Measurements from ENCODE around the gene RGS16. TPM values are rescaled to one million over a fixed set of nuclear protein-coding genes. Genes with fewer than 3 reads are reported as not detected.

RGS16 gene
- total RNA-seq, 1 donor from 2014 or later = 12.5 TPM

DNA sequence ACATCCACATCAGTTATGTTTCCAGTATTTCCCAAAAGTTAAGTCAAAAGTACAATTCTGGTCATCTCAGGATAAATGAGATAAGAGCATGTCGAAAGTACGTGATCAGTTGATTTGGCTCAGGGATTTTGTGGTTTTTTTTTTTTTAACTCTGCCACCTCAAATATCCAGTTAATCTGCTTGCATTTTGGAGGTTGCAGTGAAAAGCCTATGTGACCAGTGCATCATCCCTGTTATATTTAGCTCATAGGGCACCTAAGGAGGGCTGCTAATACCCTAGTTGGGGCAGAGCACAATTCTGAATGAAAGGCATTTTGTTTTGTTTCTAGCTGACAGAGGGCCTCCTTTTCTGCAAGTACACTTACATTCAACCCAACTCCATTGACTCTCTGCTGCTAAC is 31.7 kb upstream of the RGS16 start:
- no peak overlapping the region for H3K27ac ChIP-seq
- H3F3A ChIP-seq (ENCODE audit: low read depth) = peaks cover 15% of the 10 kb centered on the region
- H3K4me3 Mint-ChIP-seq = no peak overlapping the region
- no peaks in the 10 kb centered on the region for H3K9me3 ChIP-seq (ENCODE audit: low read depth)
- H4K20me1 ChIP-seq (ENCODE audit: low read depth) = no peaks in the 10 kb centered on the region
- no peak overlapping the region for H3K9ac ChIP-seq
- H3K4me1 ChIP-seq = peaks cover 42% of the 10 kb centered on the region
- H3K36me3 Mint-ChIP-seq = no peaks in the 10 kb centered on the region
- peaks cover 8% of the 10 kb centered on the region for H3K27me3 Mint-ChIP-seq (ENCODE audit: insufficient read depth, low read depth)
- no peaks in the 10 kb centered on the region for H3K27me3 ChIP-seq
- TF ChIP-seq EZH2phosphoT487 (IDR thresholded peaks at IDR 0.05) = no peak
- TF ChIP-seq, protein P1, sequence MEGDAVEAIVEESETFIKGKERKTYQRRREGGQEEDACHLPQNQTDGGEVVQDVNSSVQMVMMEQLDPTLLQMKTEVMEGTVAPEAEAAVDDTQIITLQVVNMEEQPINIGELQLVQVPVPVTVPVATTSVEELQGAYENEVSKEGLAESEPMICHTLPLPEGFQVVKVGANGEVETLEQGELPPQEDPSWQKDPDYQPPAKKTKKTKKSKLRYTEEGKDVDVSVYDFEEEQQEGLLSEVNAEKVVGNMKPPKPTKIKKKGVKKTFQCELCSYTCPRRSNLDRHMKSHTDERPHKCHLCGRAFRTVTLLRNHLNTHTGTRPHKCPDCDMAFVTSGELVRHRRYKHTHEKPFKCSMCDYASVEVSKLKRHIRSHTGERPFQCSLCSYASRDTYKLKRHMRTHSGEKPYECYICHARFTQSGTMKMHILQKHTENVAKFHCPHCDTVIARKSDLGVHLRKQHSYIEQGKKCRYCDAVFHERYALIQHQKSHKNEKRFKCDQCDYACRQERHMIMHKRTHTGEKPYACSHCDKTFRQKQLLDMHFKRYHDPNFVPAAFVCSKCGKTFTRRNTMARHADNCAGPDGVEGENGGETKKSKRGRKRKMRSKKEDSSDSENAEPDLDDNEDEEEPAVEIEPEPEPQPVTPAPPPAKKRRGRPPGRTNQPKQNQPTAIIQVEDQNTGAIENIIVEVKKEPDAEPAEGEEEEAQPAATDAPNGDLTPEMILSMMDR (IDR thresholded peaks at IDR 0.05) = no peak
- no peak for TF ChIP-seq EZH2 (IDR thresholded peaks at IDR 0.05)
- no peak overlapping the region for H2AFZ ChIP-seq (replicated peaks)
- H3K4me2 ChIP-seq = no peak overlapping the region
- no peak for DNase-seq (ENCODE audit: low spot score)
- no peak overlapping the region for H3K4me3 ChIP-seq
- H3K79me2 ChIP-seq (ENCODE audit: low read depth) = no peaks in the 10 kb centered on the region
- H3K36me3 ChIP-seq = no peaks in the 10 kb centered on the region
- peaks cover 41% of the 10 kb centered on the region for H3K4me1 Mint-ChIP-seq
- no peaks in the 10 kb centered on the region for H3K9me3 Mint-ChIP-seq
- H3K27ac Mint-ChIP-seq = no peak overlapping the region

DNA sequence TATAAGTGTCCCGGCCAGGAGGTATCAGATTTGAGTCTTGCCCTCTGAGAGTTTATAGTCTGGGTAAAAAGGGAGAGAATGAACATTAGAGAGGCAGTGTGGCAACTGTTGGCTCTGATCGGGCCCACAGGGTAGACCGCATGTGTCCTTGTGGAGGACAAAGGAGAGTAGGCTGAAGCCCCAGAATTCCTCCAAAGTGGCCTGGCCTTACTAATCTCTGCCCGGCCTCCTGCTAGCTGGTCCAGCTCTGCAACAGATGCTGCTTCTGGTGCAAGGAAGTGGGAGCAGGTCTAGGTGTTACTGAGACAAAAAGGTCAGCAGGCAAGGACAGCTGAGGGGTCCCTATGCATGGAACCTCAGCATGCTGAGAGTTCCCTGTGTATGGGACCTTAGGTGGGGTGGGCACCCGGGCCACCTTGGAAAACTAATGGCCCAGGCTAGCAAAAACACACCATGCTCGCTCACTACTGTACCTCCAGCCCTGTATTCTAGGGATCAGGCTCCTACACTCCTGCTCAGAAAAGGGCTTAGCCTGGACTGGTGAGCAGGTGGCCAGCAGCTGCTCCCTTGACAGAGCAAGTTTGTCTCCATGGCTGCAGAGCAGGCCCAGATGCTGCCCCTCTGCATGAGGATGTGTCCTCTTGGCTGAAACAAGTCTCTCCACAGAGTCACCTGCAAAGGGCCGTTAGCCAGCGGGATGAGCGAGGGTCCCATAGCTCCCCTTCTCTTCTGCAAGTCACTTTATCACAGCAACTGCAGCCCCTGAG is 30.3 kb upstream of the RGS16 start:
- H3K9me3 ChIP-seq (ENCODE audit: low read depth) = no peaks in the 10 kb centered on the region
- H3K36me3 ChIP-seq = no peaks in the 10 kb centered on the region
- no peak overlapping the region for H3K4me3 ChIP-seq
- no peaks in the 10 kb centered on the region for H4K20me1 ChIP-seq (ENCODE audit: low read depth)
- H3K9ac ChIP-seq = no peak overlapping the region
- TF ChIP-seq EZH2 (IDR thresholded peaks at IDR 0.05) (no peak), EZH2phosphoT487 (IDR thresholded peaks at IDR 0.05) (no peak)
- TF ChIP-seq, protein P1 (IDR thresholded peaks at IDR 0.05) = no peak
- H3F3A ChIP-seq (ENCODE audit: low read depth) = peaks cover 15% of the 10 kb centered on the region
- peaks cover 8% of the 10 kb centered on the region for H3K27me3 Mint-ChIP-seq (ENCODE audit: insufficient read depth, low read depth)
- no peaks in the 10 kb centered on the region for H3K9me3 Mint-ChIP-seq
- peak overlapping the region; percentile 12 for H3K4me2 ChIP-seq
- H2AFZ ChIP-seq (replicated peaks) = no peak overlapping the region
- H3K36me3 Mint-ChIP-seq = no peaks in the 10 kb centered on the region
- peak overlapping the region; percentile 46 for H3K27ac Mint-ChIP-seq
- H3K79me2 ChIP-seq (ENCODE audit: low read depth) = no peaks in the 10 kb centered on the region
- peaks cover 55% of the 10 kb centered on the region for H3K4me1 Mint-ChIP-seq
- H3K4me3 Mint-ChIP-seq = no peak overlapping the region
- peaks cover 56% of the 10 kb centered on the region for H3K4me1 ChIP-seq
- no peak overlapping the region for H3K27ac ChIP-seq
- DNase-seq (ENCODE audit: low spot score) = no peak
- H3K27me3 ChIP-seq = no peaks in the 10 kb centered on the region

DNA sequence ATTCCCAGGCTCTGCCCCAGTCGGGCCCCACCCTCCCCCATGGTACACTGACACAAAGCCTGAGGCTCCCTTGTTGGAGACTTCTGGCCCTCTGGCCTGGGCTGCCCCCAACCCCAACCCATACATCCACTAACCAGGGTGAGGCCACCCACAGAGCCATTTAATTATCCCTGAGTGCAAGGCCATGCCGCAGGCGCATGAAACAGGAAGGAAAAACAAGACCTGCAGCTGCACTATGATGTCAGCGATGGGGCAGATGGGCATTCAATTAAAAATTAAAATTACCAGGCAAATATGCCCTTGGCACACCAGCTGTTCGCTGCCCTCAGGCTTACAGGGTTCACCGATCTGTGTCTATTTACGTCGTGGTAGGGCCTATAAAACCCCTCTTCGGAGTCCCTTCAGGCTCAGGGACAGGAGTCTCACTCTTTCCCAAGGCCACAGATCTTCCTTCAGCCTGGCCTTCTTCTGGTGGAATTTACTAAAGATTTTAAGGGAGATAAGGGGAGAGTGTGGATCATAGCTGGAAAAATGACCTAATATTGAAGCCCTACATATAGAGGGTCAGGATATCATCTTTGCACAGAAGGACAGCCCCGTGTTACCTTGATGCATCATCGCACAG is 29.6 kb upstream of the RGS16 start:
- Histone ChIP-seq H3F3A (ENCODE audit: low read depth) (peaks cover 15% of the 10 kb centered on the region), H3K9ac (no peak overlapping the region), H3K79me2 (ENCODE audit: low read depth) (no peaks in the 10 kb centered on the region), H2AFZ (replicated peaks) (no peak overlapping the region), H3K27ac (no peak overlapping the region), H3K36me3 (no peaks in the 10 kb centered on the region), H3K4me1 (peaks cover 63% of the 10 kb centered on the region), H3K4me3 (no peak overlapping the region), H4K20me1 (ENCODE audit: low read depth) (no peaks in the 10 kb centered on the region), H3K9me3 (ENCODE audit: low read depth) (no peaks in the 10 kb centered on the region), H3K4me2 (peak overlapping the region; percentile 24), H3K27me3 (no peaks in the 10 kb centered on the region)
- Mint-ChIP-seq H3K27ac (peak overlapping the region; percentile 19), H3K36me3 (no peaks in the 10 kb centered on the region), H3K4me3 (no peak overlapping the region), H3K27me3 (ENCODE audit: insufficient read depth, low read depth) (peaks cover 8% of the 10 kb centered on the region), H3K4me1 (peaks cover 62% of the 10 kb centered on the region), H3K9me3 (no peaks in the 10 kb centered on the region)
- DNase-seq (ENCODE audit: low spot score) = peak; percentile 52
- TF ChIP-seq, protein P1 (IDR thresholded peaks at IDR 0.05) = no peak
- TF ChIP-seq EZH2phosphoT487 (IDR thresholded peaks at IDR 0.05) (no peak), EZH2 (IDR thresholded peaks at IDR 0.05) (no peak)

All from neural progenitor cell (in vitro differentiated cells).